GM23338 (cell line): ENCODE data around the gene STARD3. TPM values are rescaled to one million over a fixed set of nuclear protein-coding genes. Genes with fewer than 3 reads are reported as not detected.

Source experiments
- ATAC-seq: fragments of 200-7000 bp; cut with Tn5 transposase; 3 replicates; pipeline ENCODE4 v1.9.1; 2020
- DNase-seq: peaks from one replicate; pipeline ENCODE4 v3.0.0-alpha.2; 2015; ENCODE audit warnings: low spot score
- H2AFZ ChIP-seq: fragments of 200-600 bp; sonication (generic); 2 replicates; pipeline ENCODE4 v1.8.0; 2016; ENCODE audit warnings: antibody characterized with exemption, mild to moderate bottlenecking, moderate library complexity
- H3F3A ChIP-seq: fragments of 200-600 bp; sonication (generic); replicated peaks from 2 replicates; pipeline ENCODE4 v1.8.0; 2017; ENCODE audit warnings: antibody characterized with exemption, mixed run types, low read depth
- H3K27ac ChIP-seq: fragments of 200-600 bp; sonication (generic); 2 replicates; pipeline ENCODE4 v1.6.1; 2016; ENCODE audit warnings: low read depth
- H3K27me3 ChIP-seq: fragments of 200-600 bp; sonication (generic); 2 replicates; pipeline ENCODE4 v1.8.0; 2016; ENCODE audit warnings: mild to moderate bottlenecking, mixed run types, moderate library complexity; ENCODE audit not compliant: insufficient read depth
- H3K36me3 ChIP-seq: fragments of 200-600 bp; sonication (generic); 2 replicates; pipeline ENCODE4 v1.8.0; 2016; ENCODE audit warnings: mild to moderate bottlenecking; ENCODE audit not compliant: insufficient read depth
- H3K4me1 ChIP-seq: fragments of 200-600 bp; sonication (generic); 2 replicates; pipeline ENCODE4 v1.8.0; 2016; ENCODE audit warnings: mild to moderate bottlenecking, moderate library complexity; ENCODE audit not compliant: insufficient read depth
- H3K4me2 ChIP-seq: fragments of 200-600 bp; sonication (generic); 2 replicates; pipeline ENCODE4 v1.7.1; 2017; ENCODE audit warnings: mixed run types
- H3K4me3 ChIP-seq: fragments of 200-600 bp; sonication (generic); 2 replicates; pipeline ENCODE4 v1.6.1; 2016; ENCODE audit warnings: mixed run types
- H3K79me2 ChIP-seq: fragments of 200-600 bp; sonication (generic); replicated peaks from 2 replicates; pipeline ENCODE4 v1.8.0; 2017; ENCODE audit warnings: mild to moderate bottlenecking; ENCODE audit not compliant: insufficient read depth
- H3K9me2 ChIP-seq: fragments of 200-600 bp; sonication (generic); 2 replicates; pipeline ENCODE4 v1.8.0; 2017; ENCODE audit not compliant: insufficient read depth
- H4K20me1 ChIP-seq: fragments of 200-600 bp; sonication (generic); replicated peaks from 2 replicates; pipeline ENCODE4 v1.8.0; 2017; ENCODE audit warnings: mild to moderate bottlenecking; ENCODE audit not compliant: insufficient read depth
- H3K27ac Mint-ChIP-seq: 2 replicates; pipeline ENCODE4 v1.8.0; 2020; ENCODE audit warnings: inconsistent platforms, mild to moderate bottlenecking, moderate library complexity, mixed read lengths
- H3K27me3 Mint-ChIP-seq: 3 replicates; pipeline ENCODE4 v1.8.0; 2022; ENCODE audit warnings: low read depth, mild to moderate bottlenecking, moderate library complexity, mixed read lengths, inconsistent platforms; ENCODE audit not compliant: insufficient read depth, poor library complexity
- H3K36me3 Mint-ChIP-seq: 3 replicates; pipeline ENCODE4 v1.8.0; 2021; ENCODE audit warnings: low read depth, mild to moderate bottlenecking, inconsistent platforms, moderate library complexity, mixed read lengths
- H3K4me1 Mint-ChIP-seq: 3 replicates; pipeline ENCODE4 v1.8.0; 2020; ENCODE audit warnings: mild to moderate bottlenecking, inconsistent platforms, mixed read lengths
- H3K4me3 Mint-ChIP-seq: 3 replicates; pipeline ENCODE4 v1.8.0; 2021; ENCODE audit warnings: moderate library complexity, mild to moderate bottlenecking, inconsistent platforms, mixed read lengths
- H3K9me3 Mint-ChIP-seq: 3 replicates; pipeline ENCODE4 v1.8.0; 2020; ENCODE audit warnings: moderate library complexity, mild to moderate bottlenecking, inconsistent platforms, mixed read lengths
- EZH2 ChIP-seq: fragments of 200-600 bp; sonication (generic); IDR thresholded peaks from one replicate; pipeline ENCODE4 v1.8.0; 2017; ENCODE audit warnings: antibody characterized with exemption, mild to moderate bottlenecking, low read depth; ENCODE audit not compliant: unreplicated experiment
- POLR2AphosphoS5 ChIP-seq: IDR thresholded peaks from 2 replicates; pipeline ENCODE4 v1.6.1; 2016; ENCODE audit warnings: antibody characterized with exemption, low read depth
- ZNF331 ChIP-seq: fragments of 250-450 bp; sonication (Bioruptor Pico); IDR thresholded peaks from 2 replicates; pipeline ENCODE4 v1.5.0; 2020; ENCODE audit warnings: low read depth, mild to moderate bottlenecking, moderate library complexity
- polyA plus RNA-seq: library from polyadenylated mRNA; unstranded; fragments of >200 nt; fragmentation: Nextera tagmentation; extraction: Ambion mirVana; gene quantifications from 2 replicates; pipeline ENCODE4 v1.2.1, GENCODE V29; 2016
- total RNA-seq: library from RNA; depleted of rRNA; stranded (reverse); fragments of >200 nt; shearing (Covaris generic); gene quantifications from 2 replicates; pipeline ENCODE4 v1.2.3, GENCODE V29; 2014
- TF ChIP-seq, protein P1 (sequence below): fragments of 250-450 bp; sonication (Bioruptor Pico); IDR thresholded peaks from 2 replicates; pipeline ENCODE4 v1.5.0; 2020; ENCODE audit warnings: mild to moderate bottlenecking, moderate library complexity
- TF ChIP-seq, protein P2 (sequence below): IDR thresholded peaks from one replicate; pipeline ENCODE4 v1.6.1; 2018; ENCODE audit warnings: antibody characterized with exemption; ENCODE audit not compliant: unreplicated experiment

STARD3 gene
- total and polyA plus RNA-seq, 2 experiments from 2014 or later = 26.4 to 53.3 TPM

DNA sequence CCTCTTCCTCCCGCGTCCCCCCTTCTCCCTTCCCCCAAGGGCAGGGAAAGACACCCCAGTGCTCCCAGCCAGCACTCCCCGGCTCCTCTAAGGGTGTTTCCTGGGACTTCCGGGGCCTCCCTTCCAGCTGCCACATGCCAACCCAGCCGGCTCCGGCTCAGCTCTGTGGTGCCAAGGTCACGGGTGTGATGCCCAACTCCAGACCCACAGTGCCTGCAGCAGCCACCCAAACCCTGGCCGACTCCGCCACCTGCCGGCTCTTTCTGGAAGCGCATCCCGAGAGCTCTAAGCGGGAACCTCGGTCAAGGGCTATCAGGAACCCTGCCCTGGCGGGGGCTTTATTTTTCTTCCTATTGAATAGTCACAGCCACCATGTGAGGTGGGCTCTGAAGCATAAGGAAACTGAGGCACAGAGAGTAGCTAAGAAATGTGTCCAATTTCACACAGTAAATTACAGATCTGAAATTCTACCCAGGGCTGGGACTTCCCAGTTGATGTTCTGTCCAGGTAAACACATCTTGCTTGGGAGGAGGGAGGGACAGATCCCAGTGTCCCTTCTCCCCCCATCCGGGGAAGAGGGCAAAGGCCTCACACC is 13.5 kb upstream of the STARD3 start (continued):
- TF ChIP-seq, protein P1, sequence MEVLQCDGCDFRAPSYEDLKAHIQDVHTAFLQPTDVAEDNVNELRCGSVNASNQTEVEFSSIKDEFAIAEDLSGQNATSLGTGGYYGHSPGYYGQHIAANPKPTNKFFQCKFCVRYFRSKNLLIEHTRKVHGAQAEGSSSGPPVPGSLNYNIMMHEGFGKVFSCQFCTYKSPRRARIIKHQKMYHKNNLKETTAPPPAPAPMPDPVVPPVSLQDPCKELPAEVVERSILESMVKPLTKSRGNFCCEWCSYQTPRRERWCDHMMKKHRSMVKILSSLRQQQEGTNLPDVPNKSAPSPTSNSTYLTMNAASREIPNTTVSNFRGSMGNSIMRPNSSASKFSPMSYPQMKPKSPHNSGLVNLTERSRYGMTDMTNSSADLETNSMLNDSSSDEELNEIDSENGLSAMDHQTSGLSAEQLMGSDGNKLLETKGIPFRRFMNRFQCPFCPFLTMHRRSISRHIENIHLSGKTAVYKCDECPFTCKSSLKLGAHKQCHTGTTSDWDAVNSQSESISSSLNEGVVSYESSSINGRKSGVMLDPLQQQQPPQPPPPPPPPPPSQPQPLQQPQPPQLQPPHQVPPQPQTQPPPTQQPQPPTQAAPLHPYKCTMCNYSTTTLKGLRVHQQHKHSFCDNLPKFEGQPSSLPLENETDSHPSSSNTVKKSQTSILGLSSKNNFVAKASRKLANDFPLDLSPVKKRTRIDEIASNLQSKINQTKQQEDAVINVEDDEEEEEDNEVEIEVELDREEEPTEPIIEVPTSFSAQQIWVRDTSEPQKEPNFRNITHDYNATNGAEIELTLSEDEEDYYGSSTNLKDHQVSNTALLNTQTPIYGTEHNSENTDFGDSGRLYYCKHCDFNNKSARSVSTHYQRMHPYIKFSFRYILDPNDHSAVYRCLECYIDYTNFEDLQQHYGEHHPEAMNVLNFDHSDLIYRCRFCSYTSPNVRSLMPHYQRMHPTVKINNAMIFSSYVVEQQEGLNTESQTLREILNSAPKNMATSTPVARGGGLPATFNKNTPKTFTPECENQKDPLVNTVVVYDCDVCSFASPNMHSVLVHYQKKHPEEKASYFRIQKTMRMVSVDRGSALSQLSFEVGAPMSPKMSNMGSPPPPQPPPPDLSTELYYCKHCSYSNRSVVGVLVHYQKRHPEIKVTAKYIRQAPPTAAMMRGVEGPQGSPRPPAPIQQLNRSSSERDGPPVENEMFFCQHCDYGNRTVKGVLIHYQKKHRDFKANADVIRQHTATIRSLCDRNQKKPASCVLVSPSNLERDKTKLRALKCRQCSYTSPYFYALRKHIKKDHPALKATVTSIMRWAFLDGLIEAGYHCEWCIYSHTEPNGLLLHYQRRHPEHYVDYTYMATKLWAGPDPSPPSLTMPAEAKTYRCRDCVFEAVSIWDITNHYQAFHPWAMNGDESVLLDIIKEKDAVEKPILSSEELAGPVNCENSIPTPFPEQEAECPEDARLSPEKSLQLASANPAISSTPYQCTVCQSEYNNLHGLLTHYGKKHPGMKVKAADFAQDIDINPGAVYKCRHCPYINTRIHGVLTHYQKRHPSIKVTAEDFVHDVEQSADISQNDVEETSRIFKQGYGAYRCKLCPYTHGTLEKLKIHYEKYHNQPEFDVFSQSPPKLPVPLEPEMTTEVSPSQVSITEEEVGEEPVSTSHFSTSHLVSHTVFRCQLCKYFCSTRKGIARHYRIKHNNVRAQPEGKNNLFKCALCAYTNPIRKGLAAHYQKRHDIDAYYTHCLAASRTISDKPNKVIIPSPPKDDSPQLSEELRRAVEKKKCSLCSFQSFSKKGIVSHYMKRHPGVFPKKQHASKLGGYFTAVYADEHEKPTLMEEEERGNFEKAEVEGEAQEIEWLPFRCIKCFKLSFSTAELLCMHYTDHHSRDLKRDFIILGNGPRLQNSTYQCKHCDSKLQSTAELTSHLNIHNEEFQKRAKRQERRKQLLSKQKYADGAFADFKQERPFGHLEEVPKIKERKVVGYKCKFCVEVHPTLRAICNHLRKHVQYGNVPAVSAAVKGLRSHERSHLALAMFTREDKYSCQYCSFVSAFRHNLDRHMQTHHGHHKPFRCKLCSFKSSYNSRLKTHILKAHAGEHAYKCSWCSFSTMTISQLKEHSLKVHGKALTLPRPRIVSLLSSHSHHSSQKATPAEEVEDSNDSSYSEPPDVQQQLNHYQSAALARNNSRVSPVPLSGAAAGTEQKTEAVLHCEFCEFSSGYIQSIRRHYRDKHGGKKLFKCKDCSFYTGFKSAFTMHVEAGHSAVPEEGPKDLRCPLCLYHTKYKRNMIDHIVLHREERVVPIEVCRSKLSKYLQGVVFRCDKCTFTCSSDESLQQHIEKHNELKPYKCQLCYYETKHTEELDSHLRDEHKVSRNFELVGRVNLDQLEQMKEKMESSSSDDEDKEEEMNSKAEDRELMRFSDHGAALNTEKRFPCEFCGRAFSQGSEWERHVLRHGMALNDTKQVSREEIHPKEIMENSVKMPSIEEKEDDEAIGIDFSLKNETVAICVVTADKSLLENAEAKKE (CRISPR knock-in tag) = no peak
- no peak for TF ChIP-seq EZH2
- no peak for TF ChIP-seq ZNF331 (CRISPR knock-in tag)

DNA sequence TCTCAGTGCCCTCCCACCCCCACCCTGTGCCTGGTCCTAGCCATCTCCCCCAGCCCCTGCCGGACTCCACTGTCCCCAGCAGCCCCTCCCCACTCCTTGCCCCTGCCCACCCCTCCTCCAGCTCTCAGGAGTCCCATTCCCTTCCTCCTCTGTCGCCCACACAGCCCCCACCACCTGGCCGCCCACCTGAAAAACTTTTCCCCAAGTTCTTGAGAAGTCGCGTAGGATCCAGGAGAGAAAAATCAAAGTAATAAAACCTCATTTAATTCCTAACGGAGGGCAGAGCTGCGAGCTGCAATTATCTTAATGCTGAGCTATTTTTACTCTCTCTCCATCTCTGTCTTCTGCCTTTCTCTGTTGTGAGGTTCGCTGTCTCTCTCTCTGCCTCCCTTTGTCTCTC is 12.6 kb upstream of the STARD3 start:
- no peak overlapping the region for H3K4me3 ChIP-seq
- Mint-ChIP-seq H3K27ac (no peak overlapping the region), H3K4me1 (peaks cover 51% of the 10 kb centered on the region), H3K4me3 (no peak overlapping the region), H3K9me3 (no peaks in the 10 kb centered on the region; the same call in 2 of the 3 replicates), H3K36me3 (no peaks in the 10 kb centered on the region), H3K27me3 (peaks cover 69% of the 10 kb centered on the region)
- no peak overlapping the region for H3K27ac ChIP-seq
- no peaks in the 10 kb centered on the region for H3K9me2 ChIP-seq
- no peaks in the 10 kb centered on the region for H4K20me1 ChIP-seq
- ATAC-seq (no peak), DNase-seq (no peak)
- H3K4me1 ChIP-seq = peaks cover 25% of the 10 kb centered on the region
- H3K36me3 ChIP-seq = no peaks in the 10 kb centered on the region
- H3F3A ChIP-seq = 0 out of 2 replicates have a peak, but pooled peaks cover 4% of the 10 kb centered on the region
- H3K79me2 ChIP-seq = no peaks in the 10 kb centered on the region
- H3K4me2 ChIP-seq = no peak overlapping the region
- H2AFZ ChIP-seq = no peak overlapping the region
- peaks cover 92% of the 10 kb centered on the region for H3K27me3 ChIP-seq
- TF ChIP-seq, protein P2, sequence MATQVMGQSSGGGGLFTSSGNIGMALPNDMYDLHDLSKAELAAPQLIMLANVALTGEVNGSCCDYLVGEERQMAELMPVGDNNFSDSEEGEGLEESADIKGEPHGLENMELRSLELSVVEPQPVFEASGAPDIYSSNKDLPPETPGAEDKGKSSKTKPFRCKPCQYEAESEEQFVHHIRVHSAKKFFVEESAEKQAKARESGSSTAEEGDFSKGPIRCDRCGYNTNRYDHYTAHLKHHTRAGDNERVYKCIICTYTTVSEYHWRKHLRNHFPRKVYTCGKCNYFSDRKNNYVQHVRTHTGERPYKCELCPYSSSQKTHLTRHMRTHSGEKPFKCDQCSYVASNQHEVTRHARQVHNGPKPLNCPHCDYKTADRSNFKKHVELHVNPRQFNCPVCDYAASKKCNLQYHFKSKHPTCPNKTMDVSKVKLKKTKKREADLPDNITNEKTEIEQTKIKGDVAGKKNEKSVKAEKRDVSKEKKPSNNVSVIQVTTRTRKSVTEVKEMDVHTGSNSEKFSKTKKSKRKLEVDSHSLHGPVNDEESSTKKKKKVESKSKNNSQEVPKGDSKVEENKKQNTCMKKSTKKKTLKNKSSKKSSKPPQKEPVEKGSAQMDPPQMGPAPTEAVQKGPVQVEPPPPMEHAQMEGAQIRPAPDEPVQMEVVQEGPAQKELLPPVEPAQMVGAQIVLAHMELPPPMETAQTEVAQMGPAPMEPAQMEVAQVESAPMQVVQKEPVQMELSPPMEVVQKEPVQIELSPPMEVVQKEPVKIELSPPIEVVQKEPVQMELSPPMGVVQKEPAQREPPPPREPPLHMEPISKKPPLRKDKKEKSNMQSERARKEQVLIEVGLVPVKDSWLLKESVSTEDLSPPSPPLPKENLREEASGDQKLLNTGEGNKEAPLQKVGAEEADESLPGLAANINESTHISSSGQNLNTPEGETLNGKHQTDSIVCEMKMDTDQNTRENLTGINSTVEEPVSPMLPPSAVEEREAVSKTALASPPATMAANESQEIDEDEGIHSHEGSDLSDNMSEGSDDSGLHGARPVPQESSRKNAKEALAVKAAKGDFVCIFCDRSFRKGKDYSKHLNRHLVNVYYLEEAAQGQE = no peak
- no peak for TF ChIP-seq ZNF331 (CRISPR knock-in tag)
- TF ChIP-seq POLR2AphosphoS5 = no peak
- no peak for TF ChIP-seq EZH2
